ENCODE results near the gene MYLK3. TPM values are rescaled to one million over a fixed set of nuclear protein-coding genes. Genes with fewer than 3 reads are reported as not detected.

Gene MYLK3
- total and polyA plus RNA-seq, 2 of the 4 experiments (the other 2 are of a cell fraction): under 0.01 to 0.03 TPM

DNA sequence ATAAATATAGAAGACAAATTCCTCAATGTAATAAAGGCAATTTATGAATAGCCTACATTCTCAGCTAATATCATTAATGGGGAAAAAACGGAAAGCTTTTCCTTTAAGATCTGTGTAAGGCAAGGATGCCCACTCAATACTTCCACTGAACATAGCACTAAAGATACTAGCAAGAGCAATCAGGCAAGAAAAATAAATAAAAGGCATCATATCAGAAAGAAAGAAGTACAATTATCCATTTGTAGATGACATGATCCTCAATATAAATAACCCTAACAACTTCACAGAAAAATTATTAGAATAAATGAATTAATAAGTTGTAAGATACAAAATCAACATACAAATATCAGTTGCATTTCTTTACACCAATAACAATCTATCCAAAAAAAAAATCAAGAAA is 45.7 kb upstream of the MYLK3 start:
- Histone ChIP-seq H3K18ac (ENCODE audit: low read depth, low read length) (no peak overlapping the region), H3K79me1 (ENCODE audit: low read depth in 1 of 2, low read length in 2 of 2) (peaks cover 8 to 18% of the 10 kb centered on the region in 2 experiments), H4K91ac (ENCODE audit: insufficient read depth, low read depth, low read length) (no peak overlapping the region), H3K9me3 (ENCODE audit: control insufficient read depth, insufficient read depth, low read length) (peaks cover 2% of the 10 kb centered on the region; the same call in 1 of the 2 replicates), H4K5ac (ENCODE audit: low read depth, low read length) (no peak overlapping the region), H3K4me1 (ENCODE audit: control insufficient read depth, insufficient read depth, low read length) (no peaks in the 10 kb centered on the region; the same call in 1 of the 2 replicates), H3K9me1 (ENCODE audit: insufficient read depth, low read length) (no peaks in the 10 kb centered on the region), H2AK9ac (replicated peaks; ENCODE audit: low read depth, low read length, poor library complexity) (no peak overlapping the region), H3K56ac (ENCODE audit: extremely low read depth, insufficient read depth, low read length) (no peak overlapping the region), H3K36me3 (ENCODE audit: control insufficient read depth, insufficient read depth, low read length) (peaks cover 6% of the 10 kb centered on the region), H2AFZ (replicated peaks; ENCODE audit: low read length, poor library complexity) (no peak overlapping the region), H3K4ac (ENCODE audit: low read depth, low read length) (no peak overlapping the region), H2BK15ac (ENCODE audit: low read depth, low read length) (no peak overlapping the region), H3K9ac (ENCODE audit: low read depth, low read length) (no peak overlapping the region), H2BK120ac (ENCODE audit: low read depth, low read length) (no peak overlapping the region), H3K27me3 (ENCODE audit: control insufficient read depth, insufficient read depth, low read length) (no peaks in the 10 kb centered on the region), H3K4me3 (ENCODE audit: insufficient read depth, low read depth, low read length) (no peak overlapping the region), H3K14ac (replicated peaks; ENCODE audit: low read depth, low read length) (no peak overlapping the region), H2AK5ac (ENCODE audit: low read depth, low read length) (no peak overlapping the region), H4K8ac (ENCODE audit: low read depth in 2 of 2, low read length in 2 of 2) (no peak overlapping the region), H3K23ac (ENCODE audit: low read depth, low read length) (no peak overlapping the region), H2BK5ac (ENCODE audit: low read depth, low read length, poor library complexity, severe bottlenecking) (no peak overlapping the region), H3K27ac (ENCODE audit: insufficient read depth, low read length) (no peak overlapping the region), H4K20me1 (ENCODE audit: insufficient read depth, low read length) (no peaks in the 10 kb centered on the region), H3K4me2 (ENCODE audit: low read depth, low read length) (no peak overlapping the region), H2BK20ac (ENCODE audit: low read depth, low read length) (no peak overlapping the region)
- intact Hi-C loops (cut with micrococcal nuclease): no loop called here
- TF ChIP-seq ELK1 (IDR thresholded peaks at IDR 0.05; ENCODE audit: borderline replicate concordance, low read depth, low read length): no peak
- TF ChIP-seq RFX5 (IDR thresholded peaks at IDR 0.05; ENCODE audit: low read depth, low read length): no peak
- in situ Hi-C loops (cut with MboI; ENCODE audit: low sequenced_read_pairs): no loop called here
- BruUV-seq (replicated peaks): no TSS peak
- CTCF ChIA-PET: no interaction called here
- ATAC-seq (ENCODE audit: low read depth): no peak
- DNase-seq: no peak
- dilution Hi-C loops (cut with HindIII; ENCODE audit: low sequenced_read_pairs, unreplicated experiment): no loop called here
- POLR2A ChIA-PET (ENCODE audit: unreplicated experiment): no interaction called here
- WGBS, 2 experiments (ENCODE audit: extremely low coverage in 2 of 2, insufficient read length in 1 of 2): no CpG with 5 or more reads among the region's 1 CpG
